Astrocyte of the cerebellum (primary cell): ENCODE measurements around the gene DOCK10.
A peak's percentile ranks its signal among the peaks of the same experiment; 100 is the strongest.

Source experiments
- DNase-seq: peaks from one replicate; pipeline ENCODE4 v3.0.0-alpha.2; 2011; ENCODE audit warnings: low read depth
- H3K4me3 ChIP-seq: 2 replicates; pipeline ENCODE4 v1.5.1; 2011; ENCODE audit warnings: mild to moderate bottlenecking, low read depth, low read length, moderate library complexity
- in situ Hi-C: cut with HindIII; loops from 2 replicates; pipeline ENCODE4 v1.10.0; 2017; ENCODE audit warnings: low sequenced_read_pairs
- TF ChIP-seq, protein P1 (sequence below): IDR thresholded peaks from 2 replicates; pipeline ENCODE4 v1.5.1; 2012; ENCODE audit warnings: low read length, low read depth, moderate library complexity, mild to moderate bottlenecking; ENCODE audit errors: missing control alignments

Gene DOCK10

DNA sequence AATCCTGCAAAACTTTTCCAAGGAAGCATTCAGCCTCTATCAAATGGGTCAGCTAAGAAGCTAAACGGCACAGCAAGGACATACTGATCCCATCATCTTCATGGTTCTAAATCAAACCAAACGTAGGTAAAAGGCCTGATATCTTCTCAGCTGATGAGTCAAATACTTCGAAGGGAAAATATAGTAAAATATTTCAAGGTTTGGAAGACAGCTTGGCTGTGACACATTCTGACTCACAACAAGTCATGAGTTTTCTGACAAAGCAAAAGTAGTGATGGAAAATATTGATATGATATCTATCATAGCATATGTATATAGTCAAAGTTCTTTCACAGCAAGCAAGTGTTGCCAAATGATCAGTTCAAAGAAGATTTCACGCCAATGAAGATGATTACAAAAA, 31.5 kb downstream of the DOCK10 start:
- no peak overlapping the region for H3K4me3 ChIP-seq
- TF ChIP-seq, protein P1, sequence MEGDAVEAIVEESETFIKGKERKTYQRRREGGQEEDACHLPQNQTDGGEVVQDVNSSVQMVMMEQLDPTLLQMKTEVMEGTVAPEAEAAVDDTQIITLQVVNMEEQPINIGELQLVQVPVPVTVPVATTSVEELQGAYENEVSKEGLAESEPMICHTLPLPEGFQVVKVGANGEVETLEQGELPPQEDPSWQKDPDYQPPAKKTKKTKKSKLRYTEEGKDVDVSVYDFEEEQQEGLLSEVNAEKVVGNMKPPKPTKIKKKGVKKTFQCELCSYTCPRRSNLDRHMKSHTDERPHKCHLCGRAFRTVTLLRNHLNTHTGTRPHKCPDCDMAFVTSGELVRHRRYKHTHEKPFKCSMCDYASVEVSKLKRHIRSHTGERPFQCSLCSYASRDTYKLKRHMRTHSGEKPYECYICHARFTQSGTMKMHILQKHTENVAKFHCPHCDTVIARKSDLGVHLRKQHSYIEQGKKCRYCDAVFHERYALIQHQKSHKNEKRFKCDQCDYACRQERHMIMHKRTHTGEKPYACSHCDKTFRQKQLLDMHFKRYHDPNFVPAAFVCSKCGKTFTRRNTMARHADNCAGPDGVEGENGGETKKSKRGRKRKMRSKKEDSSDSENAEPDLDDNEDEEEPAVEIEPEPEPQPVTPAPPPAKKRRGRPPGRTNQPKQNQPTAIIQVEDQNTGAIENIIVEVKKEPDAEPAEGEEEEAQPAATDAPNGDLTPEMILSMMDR, result no peak
- in situ Hi-C loops, result no loop called here
- peak; percentile 31 for DNase-seq

DNA sequence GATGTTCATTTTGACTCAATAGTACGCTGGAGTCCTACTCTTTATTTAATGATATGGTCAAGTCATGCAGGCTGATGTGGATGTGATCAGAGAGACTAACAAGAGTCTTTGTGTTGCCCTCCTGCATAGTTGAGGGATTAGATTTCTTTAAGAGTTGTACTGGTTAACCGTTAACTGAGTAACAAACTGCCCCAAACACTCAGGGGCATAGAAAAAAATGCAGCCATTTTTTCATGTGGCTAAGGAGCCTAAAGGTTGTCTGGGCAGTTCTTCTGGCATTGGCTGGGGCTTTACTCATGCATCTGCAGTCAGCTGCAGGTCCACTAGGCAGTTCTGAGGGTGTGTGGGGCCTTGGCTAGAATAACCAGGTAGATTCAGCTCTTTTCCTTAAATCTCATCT, 32.5 kb downstream of the DOCK10 start:
- DNase-seq, result no peak
- H3K4me3 ChIP-seq, result no peak overlapping the region
- in situ Hi-C loops, result no loop called here
- TF ChIP-seq, protein P1, result no peak

DNA sequence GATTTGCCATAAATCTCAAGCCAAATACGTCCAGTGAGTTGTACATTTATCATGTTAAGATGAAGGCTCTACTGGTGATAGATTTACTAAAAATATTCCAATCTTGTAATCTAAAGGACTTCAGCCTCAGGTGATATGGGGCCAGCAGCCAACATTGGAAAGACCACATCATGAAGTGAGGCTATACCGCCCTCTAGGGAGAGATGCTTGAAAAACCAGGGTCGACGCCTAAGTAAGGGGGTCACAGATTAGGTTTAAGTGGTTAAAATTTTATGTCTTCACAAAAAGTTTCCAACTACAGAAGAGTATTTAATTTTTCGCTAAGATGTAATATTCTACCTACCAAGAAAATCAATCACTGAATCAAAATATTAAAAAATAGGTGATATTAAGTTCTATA, 33.3 kb downstream of the DOCK10 start:
- no peak overlapping the region for H3K4me3 ChIP-seq
- DNase-seq, result no peak
- TF ChIP-seq, protein P1, result peak; percentile 34
- in situ Hi-C loops, result no loop called here

DNA sequence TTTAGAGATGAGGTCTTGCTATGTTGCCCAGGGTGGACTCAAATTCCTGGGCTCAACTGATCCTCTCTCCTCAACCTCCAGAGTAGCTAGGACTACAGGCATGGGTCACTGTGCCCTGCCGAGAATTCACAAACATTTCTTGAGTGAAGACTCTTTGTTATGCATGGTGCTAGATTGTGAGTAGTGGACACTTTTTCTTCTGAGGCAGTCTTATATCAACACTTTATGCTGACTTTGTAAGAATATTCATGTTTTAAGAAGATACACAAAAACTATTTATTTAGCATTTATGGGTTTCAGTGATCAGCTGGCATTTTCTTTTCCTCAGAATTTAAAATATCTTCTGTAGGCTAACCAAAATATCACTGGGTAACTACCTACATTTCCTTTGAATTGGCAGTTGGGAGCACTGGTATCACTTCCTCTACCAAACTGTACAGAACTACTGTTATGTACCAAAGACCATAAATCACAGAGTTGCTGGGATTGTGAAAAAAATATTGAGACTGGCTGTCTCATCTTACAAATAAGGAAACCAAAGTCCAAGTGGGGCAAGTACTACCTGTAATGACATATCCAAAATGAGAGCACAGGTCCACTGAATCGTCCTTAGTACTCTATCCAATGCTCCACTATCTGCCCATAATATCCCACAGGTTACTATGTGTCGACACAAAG, 34.0 kb downstream of the DOCK10 start:
- DNase-seq, result no peak
- TF ChIP-seq, protein P1, result no peak
- in situ Hi-C loops, result no loop called here
- no peak overlapping the region for H3K4me3 ChIP-seq

DNA sequence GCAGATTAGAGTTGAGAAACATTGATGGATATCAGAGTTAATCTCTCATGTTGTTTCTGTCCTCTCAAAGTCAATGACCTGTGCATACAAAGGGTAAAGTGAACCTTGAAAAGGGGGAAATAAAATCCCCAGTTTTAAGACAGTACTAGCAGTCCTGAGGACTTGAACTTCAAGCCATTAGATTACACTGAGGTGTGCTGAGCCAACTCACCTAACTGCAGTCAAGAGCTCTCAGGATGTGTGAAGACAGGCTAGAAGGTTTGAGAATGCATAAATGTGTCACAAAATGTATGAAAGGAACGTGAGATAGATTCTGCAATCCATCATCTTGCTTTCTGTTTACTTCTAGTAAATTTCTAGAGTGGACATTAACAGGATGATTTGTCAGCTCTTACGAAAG, 35.5 kb downstream of the DOCK10 start:
- in situ Hi-C loops, result no loop called here
- no peak overlapping the region for H3K4me3 ChIP-seq
- TF ChIP-seq, protein P1, result no peak
- no peak for DNase-seq

DNA sequence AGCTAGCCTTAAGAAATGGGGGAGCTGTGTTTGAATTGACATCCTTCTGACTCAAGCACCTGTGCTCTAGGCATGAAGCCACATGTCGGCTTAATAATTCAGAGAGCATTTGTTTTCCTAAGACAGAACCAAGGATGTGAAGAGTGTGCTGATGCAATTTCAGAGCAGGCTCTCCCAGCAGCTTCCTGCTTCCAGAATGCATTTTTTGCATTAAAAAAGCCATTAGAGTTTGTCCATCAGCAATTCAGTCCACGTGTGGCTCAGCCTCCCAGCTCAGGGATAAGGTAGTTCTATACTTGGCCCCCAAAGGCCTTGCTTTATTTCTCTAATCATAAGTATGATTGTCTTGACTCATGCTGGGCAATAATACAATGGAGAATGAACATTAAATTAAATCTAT, 37.7 kb downstream of the DOCK10 start:
- H3K4me3 ChIP-seq, result no peak overlapping the region
- no peak for DNase-seq
- in situ Hi-C loops, result no loop called here
- TF ChIP-seq, protein P1, result no peak
